HEK293 (cell line): ENCODE results near the gene BARD1.

ENCODE experiments used
- ZNF133 ChIP-seq: fragments of 450-650 bp; formaldehyde crosslinking; IDR thresholded peaks from 2 replicates; pipeline ENCODE4 v1.5.1; 2016; ENCODE audit warnings: missing biosample characterization, missing genetic modification characterization
- ZNF776 ChIP-seq: fragments of 450-650 bp; formaldehyde crosslinking; IDR thresholded peaks from 2 replicates; pipeline ENCODE4 v1.5.0; 2017; ENCODE audit warnings: missing biosample characterization, missing genetic modification characterization, borderline replicate concordance
- TF ChIP-seq, protein P1 (sequence below): fragments of 450-650 bp; formaldehyde crosslinking; IDR thresholded peaks from 2 replicates; pipeline ENCODE4 v1.5.1; 2016; ENCODE audit warnings: missing biosample characterization, missing genetic modification characterization
- TF ChIP-seq, protein P2 (sequence below): fragments of 450-650 bp; formaldehyde crosslinking; IDR thresholded peaks from 2 replicates; pipeline ENCODE4 v1.5.1; 2016; ENCODE audit warnings: missing biosample characterization, missing genetic modification characterization

DNA sequence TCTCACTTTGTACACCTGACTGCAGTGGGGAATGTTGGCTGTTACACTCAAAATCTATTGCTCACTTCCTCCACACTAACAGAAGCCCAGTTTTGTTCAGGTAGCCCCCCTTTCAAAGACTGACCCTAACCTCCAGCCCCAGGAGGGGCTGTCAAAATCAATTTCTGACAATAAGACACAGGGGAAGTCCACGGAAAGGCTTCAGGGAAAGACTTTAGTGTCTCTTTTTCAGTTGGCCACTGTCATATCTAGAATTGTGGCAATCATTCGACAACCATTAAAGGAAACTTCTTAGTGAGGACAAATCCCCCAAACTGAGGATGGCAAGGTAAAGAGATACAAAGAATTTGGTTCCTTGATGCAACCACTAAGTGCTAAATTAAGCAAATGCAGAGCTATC, 59.0 kb downstream of the BARD1 start:
- TF ChIP-seq ZNF776 (no peak), ZNF133 (tag by site-specific recombination) (no peak)
- TF ChIP-seq, protein P1, sequence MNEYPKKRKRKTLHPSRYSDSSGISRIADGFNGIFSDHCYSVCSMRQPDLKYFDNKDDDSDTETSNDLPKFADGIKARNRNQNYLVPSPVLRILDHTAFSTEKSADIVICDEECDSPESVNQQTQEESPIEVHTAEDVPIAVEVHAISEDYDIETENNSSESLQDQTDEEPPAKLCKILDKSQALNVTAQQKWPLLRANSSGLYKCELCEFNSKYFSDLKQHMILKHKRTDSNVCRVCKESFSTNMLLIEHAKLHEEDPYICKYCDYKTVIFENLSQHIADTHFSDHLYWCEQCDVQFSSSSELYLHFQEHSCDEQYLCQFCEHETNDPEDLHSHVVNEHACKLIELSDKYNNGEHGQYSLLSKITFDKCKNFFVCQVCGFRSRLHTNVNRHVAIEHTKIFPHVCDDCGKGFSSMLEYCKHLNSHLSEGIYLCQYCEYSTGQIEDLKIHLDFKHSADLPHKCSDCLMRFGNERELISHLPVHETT (tag by site-specific recombination): no peak
- TF ChIP-seq, protein P2, sequence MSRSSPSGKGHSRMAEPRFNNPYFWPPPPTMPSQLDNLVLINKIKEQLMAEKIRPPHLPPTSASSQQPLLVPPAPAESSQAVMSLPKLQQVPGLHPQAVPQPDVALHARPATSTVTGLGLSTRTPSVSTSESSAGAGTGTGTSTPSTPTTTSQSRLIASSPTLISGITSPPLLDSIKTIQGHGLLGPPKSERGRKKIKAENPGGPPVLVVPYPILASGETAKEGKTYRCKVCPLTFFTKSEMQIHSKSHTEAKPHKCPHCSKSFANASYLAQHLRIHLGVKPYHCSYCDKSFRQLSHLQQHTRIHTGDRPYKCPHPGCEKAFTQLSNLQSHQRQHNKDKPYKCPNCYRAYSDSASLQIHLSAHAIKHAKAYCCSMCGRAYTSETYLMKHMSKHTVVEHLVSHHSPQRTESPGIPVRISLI (tag by site-specific recombination): no peak
